HEK293 (cell line): ENCODE results near the gene TAS2R1.

Experiments used
- ZBTB20 ChIP-seq: fragments of 450-650 bp; formaldehyde crosslinking; IDR thresholded peaks from 2 replicates; pipeline ENCODE4 v1.5.1; 2016; ENCODE audit warnings: missing biosample characterization, missing genetic modification characterization
- ZNF155 ChIP-seq: fragments of 450-650 bp; formaldehyde crosslinking; IDR thresholded peaks from 2 replicates; pipeline ENCODE4 v1.5.1; 2016; ENCODE audit warnings: missing biosample characterization, missing genetic modification characterization
- ZNF433 ChIP-seq: fragments of 450-650 bp; formaldehyde crosslinking; IDR thresholded peaks from 2 replicates; pipeline ENCODE4 v1.5.1; 2016; ENCODE audit warnings: missing biosample characterization, missing genetic modification characterization, low read depth
- ZSCAN16 ChIP-seq: fragments of 450-650 bp; formaldehyde crosslinking; IDR thresholded peaks from 2 replicates; pipeline ENCODE4 v1.5.1; 2016; ENCODE audit warnings: missing biosample characterization, missing genetic modification characterization

GRCh38 chr5:9642621-9643020 lies 12.5 kb upstream of the TAS2R1 start:
- TF ChIP-seq ZNF155 (tag by site-specific recombination) = no peak
- no peak for TF ChIP-seq ZSCAN16 (tag by site-specific recombination)
- no peak for TF ChIP-seq ZBTB20 (tag by site-specific recombination)
- TF ChIP-seq ZNF433 (tag by site-specific recombination) = no peak
